Kidney (tissue), 14 donors: ENCODE measurements around the gene FMNL3. TPM values are rescaled to one million over a fixed set of nuclear protein-coding genes. Genes with fewer than 3 reads are reported as not detected.

Source experiments
- DNase-seq, 5 donors: peaks; one replicate each; pipeline ENCODE4 v3.0.0-alpha.2; 2013 to 2020
- FAIRE-seq: peaks from 2 replicates; lab custom pipeline; 2012; peaks lifted over from hg19 to GRCh38; lab: Jason Lieb, UNC
- H3K27ac ChIP-seq, 2 donors: one replicate each; pipeline ENCODE4 v1.7.0; 2013; ENCODE audit warnings: low read depth in 2 of 2, low read length in 2 of 2, inconsistent platforms in 1 of 2
- H3K27me3 ChIP-seq: one replicate; pipeline ENCODE4 v1.7.1; 2013; ENCODE audit warnings: low read length, inconsistent platforms; ENCODE audit not compliant: control insufficient read depth, insufficient read depth
- H3K36me3 ChIP-seq, 3 donors: one replicate each; pipeline versions ENCODE4 v1.7.0 to v1.7.1; 2013; ENCODE audit warnings: low read length in 3 of 3, control low read depth in 1 of 3, inconsistent platforms in 1 of 3; ENCODE audit not compliant: insufficient read depth in 3 of 3, control insufficient read depth in 2 of 3
- H3K4me1 ChIP-seq, 3 donors: one replicate each; pipeline versions ENCODE4 v1.7.0 to v1.7.1; 2013; ENCODE audit warnings: low read length in 3 of 3, inconsistent platforms in 1 of 3, low read depth in 1 of 3; ENCODE audit not compliant: control insufficient read depth in 2 of 3, insufficient read depth in 2 of 3
- H3K4me3 ChIP-seq, 3 donors: one replicate each; pipeline versions ENCODE4 v1.7.0 to v1.8.1; 2013; ENCODE audit warnings: low read length in 3 of 3, control low read depth in 1 of 3, inconsistent platforms in 1 of 3
- H3K9ac ChIP-seq, 3 donors: one replicate each; pipeline versions ENCODE4 v1.7.0 to v1.7.1; 2013; ENCODE audit warnings: low read length in 3 of 3, control low read depth in 1 of 3, inconsistent platforms in 1 of 3
- H3K9me3 ChIP-seq, 3 donors: one replicate each; pipeline versions ENCODE4 v1.7.0 to v1.7.1; 2013; ENCODE audit warnings: low read length in 3 of 3, control low read depth in 1 of 3, inconsistent platforms in 1 of 3; ENCODE audit not compliant: control insufficient read depth in 2 of 3, insufficient read depth in 1 of 3
- intact Hi-C: fragments of 100-400 bp; cut with DNase I; formaldehyde crosslinking; loops from one replicate; pipeline ENCODE4 v1.11.1; 2022
- polyA plus RNA-seq: library from polyadenylated mRNA; stranded (reverse); fragments of 350-450 nt; fragmentation: Illumina TruSeq; extraction: RNeasy Lipid Tissue Mini Kit (QIAGEN cat#74804); gene quantifications from one replicate; pipeline ENCODE4 v1.2.3, GENCODE V29; 2014; ENCODE audit warnings: low read depth, low replicate concordance; ENCODE audit not compliant: insufficient read depth
- total RNA-seq: library from RNA; stranded (reverse); fragmentation: NEBNext Ultra II Directional; extraction: Animal tissue kit (Norgen Biotek cat#: 25700); gene quantifications from one replicate; pipeline ENCODE4 v1.2.1, GENCODE V29; 2021
- TF ChIP-seq, protein P1 (sequence below): IDR thresholded peaks from 3 replicates; pipeline ENCODE4 v1.5.1; 2012; ENCODE audit warnings: mild to moderate bottlenecking, moderate library complexity, borderline replicate concordance; ENCODE audit not compliant: insufficient read depth; ENCODE audit errors: extremely low read depth
- donor health status: control.
- donor health status: control.
- donor health status: control.
- donor health status: control.
- donor health status: control.
- donor health status: DM: yes; HTN: yes; CAD: no.
- donor health status: Normal renal cell carcinoma (clear cell type).

Gene FMNL3
- total and polyA plus RNA-seq, 2 donors from 2014 or later, result 6.3 to 25.6 TPM

DNA sequence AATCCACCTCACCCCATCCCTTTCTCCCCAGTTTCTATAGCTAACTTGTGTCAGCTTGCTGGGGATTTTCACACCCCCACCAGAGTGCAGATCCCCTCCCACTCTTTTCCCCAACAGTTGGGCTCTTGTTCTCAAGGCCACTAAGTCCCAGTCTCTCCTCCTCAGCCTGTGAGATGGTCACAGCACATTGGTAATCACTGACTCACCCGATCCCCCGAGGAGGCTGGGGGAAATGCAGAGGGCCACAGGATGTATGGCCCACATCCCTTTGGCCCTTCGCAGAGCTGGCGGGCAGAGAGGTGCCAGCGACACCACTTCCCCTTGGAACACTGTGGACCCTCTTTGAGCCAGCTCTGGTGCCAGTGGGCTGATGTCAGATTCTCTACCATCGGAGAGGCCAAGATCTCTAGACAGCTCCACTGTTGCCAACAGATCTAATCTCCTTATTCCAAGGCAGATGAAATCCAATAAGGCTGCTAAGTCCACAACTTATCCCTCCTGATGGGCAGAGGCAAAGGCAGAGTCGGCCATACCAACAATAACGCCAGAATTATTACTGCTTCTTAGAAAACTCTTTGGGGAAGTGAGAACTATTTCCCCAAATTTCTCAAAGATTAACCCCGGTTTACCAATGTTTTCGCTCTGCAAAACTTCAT lies 1.6 kb downstream of the FMNL3 start:
- intact Hi-C loops, result loop anchor here (5.0 kb wide), 1 partner anchor 63 kb away; no protein-coding TSS in a partner anchor
- TF ChIP-seq, protein P1, sequence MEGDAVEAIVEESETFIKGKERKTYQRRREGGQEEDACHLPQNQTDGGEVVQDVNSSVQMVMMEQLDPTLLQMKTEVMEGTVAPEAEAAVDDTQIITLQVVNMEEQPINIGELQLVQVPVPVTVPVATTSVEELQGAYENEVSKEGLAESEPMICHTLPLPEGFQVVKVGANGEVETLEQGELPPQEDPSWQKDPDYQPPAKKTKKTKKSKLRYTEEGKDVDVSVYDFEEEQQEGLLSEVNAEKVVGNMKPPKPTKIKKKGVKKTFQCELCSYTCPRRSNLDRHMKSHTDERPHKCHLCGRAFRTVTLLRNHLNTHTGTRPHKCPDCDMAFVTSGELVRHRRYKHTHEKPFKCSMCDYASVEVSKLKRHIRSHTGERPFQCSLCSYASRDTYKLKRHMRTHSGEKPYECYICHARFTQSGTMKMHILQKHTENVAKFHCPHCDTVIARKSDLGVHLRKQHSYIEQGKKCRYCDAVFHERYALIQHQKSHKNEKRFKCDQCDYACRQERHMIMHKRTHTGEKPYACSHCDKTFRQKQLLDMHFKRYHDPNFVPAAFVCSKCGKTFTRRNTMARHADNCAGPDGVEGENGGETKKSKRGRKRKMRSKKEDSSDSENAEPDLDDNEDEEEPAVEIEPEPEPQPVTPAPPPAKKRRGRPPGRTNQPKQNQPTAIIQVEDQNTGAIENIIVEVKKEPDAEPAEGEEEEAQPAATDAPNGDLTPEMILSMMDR, result no peak
- no peaks in the 10 kb centered on the region for H3K36me3 ChIP-seq
- peak overlapping the region; percentile 55 to 71 (median 59) for H3K4me3 ChIP-seq
- H3K9me3 ChIP-seq, result no peaks in the 10 kb centered on the region
- peak in 1 of 5 donors; percentile 21 for DNase-seq
- no peak for FAIRE-seq
- H3K27me3 ChIP-seq, result no peaks in the 10 kb centered on the region
- H3K27ac ChIP-seq, result peak overlapping the region; percentile 46 to 85
- H3K4me1 ChIP-seq, result peaks cover 0 to 9% (median 0%) of the 10 kb centered on the region in 3 donors
- H3K9ac ChIP-seq, result peak overlapping the region; percentile 50 to 75 (median 56)

DNA sequence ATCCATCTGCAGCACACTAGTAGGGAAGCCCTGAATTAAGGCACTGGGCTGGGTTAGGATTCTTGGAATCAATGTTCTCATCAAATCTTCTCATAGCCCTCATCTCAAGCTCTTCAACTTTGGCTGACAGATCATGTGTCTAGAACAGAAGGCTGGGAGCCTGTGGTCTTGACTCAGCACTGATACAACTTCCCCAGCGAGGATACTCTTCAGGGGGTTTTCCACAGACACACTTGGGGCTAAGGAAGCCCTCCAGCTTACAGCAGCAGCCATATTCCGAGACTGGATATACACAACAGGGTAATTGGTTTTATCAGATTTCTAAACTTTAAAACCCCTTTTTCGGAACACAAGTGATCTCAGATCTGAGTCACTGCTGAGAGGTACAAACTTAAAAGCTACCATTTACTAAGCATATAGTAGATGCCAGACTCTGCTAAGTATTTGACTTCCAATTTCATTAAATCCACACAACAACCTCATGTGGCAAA lies 3.5 kb downstream of the FMNL3 start:
- Histone ChIP-seq H3K27ac (no peak overlapping the region), H3K4me1 (peaks cover 6 to 15% (median 6%) of the 10 kb centered on the region in 3 donors), H3K9ac (no peak overlapping the region), H3K4me3 (no peak overlapping the region), H3K27me3 (no peaks in the 10 kb centered on the region), H3K9me3 (no peaks in the 10 kb centered on the region), H3K36me3 (no peaks in the 10 kb centered on the region)
- intact Hi-C loops, result no loop called here
- TF ChIP-seq, protein P1, result no peak
- DNase-seq, result no peak
- no peak for FAIRE-seq

DNA sequence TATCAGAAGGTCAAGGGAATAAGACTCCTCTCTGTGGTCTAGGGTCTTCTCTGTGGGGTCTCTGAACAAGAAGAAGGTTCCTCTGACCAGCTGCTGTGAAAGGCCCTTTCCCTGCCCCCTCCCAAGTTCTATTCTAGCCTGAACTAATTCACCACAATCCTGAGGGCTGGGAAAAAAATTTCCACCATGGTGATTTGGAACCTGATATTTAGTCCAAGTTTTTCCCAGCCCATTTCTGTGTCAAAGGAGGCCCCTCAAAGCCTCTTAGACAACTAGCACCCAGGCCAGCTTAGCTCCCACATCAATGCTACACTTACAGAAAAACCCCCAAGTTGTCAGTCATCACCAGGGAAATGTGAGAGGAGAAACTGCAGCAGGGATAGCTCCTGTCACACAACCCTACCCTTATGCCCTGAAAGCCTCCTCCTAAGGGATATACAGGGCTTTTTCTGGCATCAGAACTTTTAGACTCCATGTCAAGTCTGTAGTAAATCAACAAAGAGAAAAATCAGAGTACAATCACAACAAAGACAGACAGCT lies 4.5 kb downstream of the FMNL3 start:
- DNase-seq, result peak in 1 of 5 donors; percentile 32
- intact Hi-C loops, result no loop called here
- TF ChIP-seq, protein P1, result no peak
- H3K4me3 ChIP-seq, result no peak overlapping the region
- H3K9ac ChIP-seq, result no peak overlapping the region
- peaks cover 6 to 16% (median 8%) of the 10 kb centered on the region in 3 donors for H3K4me1 ChIP-seq
- peak overlapping the region in 1 of 2 donors; percentile 34 for H3K27ac ChIP-seq
- H3K27me3 ChIP-seq, result no peaks in the 10 kb centered on the region
- no peak for FAIRE-seq
- H3K36me3 ChIP-seq, result no peaks in the 10 kb centered on the region
- H3K9me3 ChIP-seq, result no peaks in the 10 kb centered on the region
